Astrocyte (in vitro differentiated cells and primary cell): Measurements from ENCODE around the gene UFSP1. TPM values are rescaled to one million over a fixed set of nuclear protein-coding genes. Genes with fewer than 3 reads are reported as not detected.

Experiments used
- DNase-seq: peaks from one replicate; pipeline ENCODE4 v3.0.0-alpha.2; 2010; ENCODE audit warnings: low read depth
- FAIRE-seq: peaks from 2 replicates; lab custom pipeline; 2011; peaks lifted over from hg19 to GRCh38; lab: Jason Lieb, UNC
- H2AFZ ChIP-seq: 2 replicates; pipeline ENCODE4 v1.6.0; 2012; ENCODE audit warnings: low read depth, low read length, inconsistent platforms
- H3K27ac ChIP-seq: 2 replicates; pipeline ENCODE4 v1.5.1; 2011; ENCODE audit warnings: low read depth, low read length, inconsistent platforms
- H3K27me3 ChIP-seq: 2 replicates; pipeline ENCODE4 v1.6.0; 2011; ENCODE audit warnings: low read length, inconsistent platforms; ENCODE audit not compliant: insufficient read depth
- H3K36me3 ChIP-seq: 2 replicates; pipeline ENCODE4 v1.5.1; 2011; ENCODE audit warnings: low read length, inconsistent platforms; ENCODE audit not compliant: insufficient read depth
- H3K4me1 ChIP-seq: 2 replicates; pipeline ENCODE4 v1.5.1; 2011; ENCODE audit warnings: low read length, inconsistent platforms; ENCODE audit not compliant: insufficient read depth
- H3K4me2 ChIP-seq: 2 replicates; pipeline ENCODE4 v1.6.0; 2012; ENCODE audit warnings: low read length, inconsistent platforms
- H3K4me3 ChIP-seq: 2 replicates; pipeline ENCODE4 v1.5.1; 2011; ENCODE audit warnings: low read depth, mild to moderate bottlenecking, low read length, inconsistent platforms; ENCODE audit not compliant: insufficient read depth
- H3K79me2 ChIP-seq: 2 replicates; pipeline ENCODE4 v1.6.0; 2012; ENCODE audit warnings: mild to moderate bottlenecking, low read length, inconsistent platforms; ENCODE audit not compliant: insufficient read depth
- H3K9ac ChIP-seq: 2 replicates; pipeline ENCODE4 v1.6.0; 2012; ENCODE audit warnings: mild to moderate bottlenecking, low read length, inconsistent platforms
- H3K9me3 ChIP-seq: 2 replicates; pipeline ENCODE4 v1.5.1; 2012; ENCODE audit warnings: low read depth, mild to moderate bottlenecking, low read length, inconsistent platforms; ENCODE audit not compliant: insufficient read depth
- H4K20me1 ChIP-seq: 2 replicates; pipeline ENCODE4 v1.6.0; 2012; ENCODE audit warnings: low read length, inconsistent platforms; ENCODE audit not compliant: insufficient read depth
- H3K27ac Mint-ChIP-seq: one replicate; pipeline ENCODE4 v1.8.0; 2021; ENCODE audit warnings: mild to moderate bottlenecking, mixed read lengths; ENCODE audit not compliant: unreplicated experiment
- H3K27me3 Mint-ChIP-seq: one replicate; pipeline ENCODE4 v1.8.0; 2021; ENCODE audit warnings: low read depth, mixed read lengths; ENCODE audit not compliant: unreplicated experiment
- H3K36me3 Mint-ChIP-seq: one replicate; pipeline ENCODE4 v1.8.0; 2021; ENCODE audit warnings: low read depth, mixed read lengths; ENCODE audit not compliant: unreplicated experiment
- H3K4me1 Mint-ChIP-seq: one replicate; pipeline ENCODE4 v1.8.0; 2021; ENCODE audit warnings: low read depth, mixed read lengths; ENCODE audit not compliant: unreplicated experiment
- H3K4me3 Mint-ChIP-seq: one replicate; pipeline ENCODE4 v1.8.0; 2021; ENCODE audit warnings: mild to moderate bottlenecking, moderate library complexity, mixed read lengths; ENCODE audit not compliant: unreplicated experiment
- H3K9me3 Mint-ChIP-seq: one replicate; pipeline ENCODE4 v1.8.0; 2021; ENCODE audit warnings: mild to moderate bottlenecking, mixed read lengths; ENCODE audit not compliant: unreplicated experiment
- EZH2 ChIP-seq: IDR thresholded peaks from 2 replicates; pipeline ENCODE4 v1.6.1; 2012; ENCODE audit warnings: mild to moderate bottlenecking, low read length, inconsistent platforms; ENCODE audit not compliant: insufficient read depth
- total RNA-seq: library from RNA; stranded (reverse); gene quantifications from 2 replicates; pipeline ENCODE4 v1.2.1, GENCODE V29; 2021
- TF ChIP-seq, protein P1 (sequence below): IDR thresholded peaks from 2 replicates; pipeline ENCODE4 v1.5.1; 2011; ENCODE audit warnings: low read depth, mild to moderate bottlenecking, inconsistent platforms, low read length, moderate library complexity; ENCODE audit not compliant: insufficient read depth

The UFSP1 gene
- total RNA-seq, 1 donor from 2014 or later: 2.7 TPM

GRCh38 chr7:100860702-100861615 lies 28.6 kb downstream of the UFSP1 start:
- Histone ChIP-seq H3K9me3 (no peaks in the 10 kb centered on the region), H3K4me2 (no peak overlapping the region), H3K27ac (no peak overlapping the region), H3K4me3 (no peak overlapping the region), H2AFZ (no peak overlapping the region), H3K79me2 (no peaks in the 10 kb centered on the region), H3K27me3 (no peaks in the 10 kb centered on the region), H4K20me1 (peaks cover 9% of the 10 kb centered on the region), H3K4me1 (peaks cover 13% of the 10 kb centered on the region), H3K9ac (no peak overlapping the region), H3K36me3 (peaks cover 5% of the 10 kb centered on the region)
- peaks cover 6% of the 10 kb centered on the region for H3K4me1 Mint-ChIP-seq
- peaks cover 26% of the 10 kb centered on the region for H3K36me3 Mint-ChIP-seq
- no peaks in the 10 kb centered on the region for H3K27me3 Mint-ChIP-seq
- no peak overlapping the region for H3K27ac Mint-ChIP-seq
- no peak for DNase-seq
- no peak for FAIRE-seq
- TF ChIP-seq, protein P1, sequence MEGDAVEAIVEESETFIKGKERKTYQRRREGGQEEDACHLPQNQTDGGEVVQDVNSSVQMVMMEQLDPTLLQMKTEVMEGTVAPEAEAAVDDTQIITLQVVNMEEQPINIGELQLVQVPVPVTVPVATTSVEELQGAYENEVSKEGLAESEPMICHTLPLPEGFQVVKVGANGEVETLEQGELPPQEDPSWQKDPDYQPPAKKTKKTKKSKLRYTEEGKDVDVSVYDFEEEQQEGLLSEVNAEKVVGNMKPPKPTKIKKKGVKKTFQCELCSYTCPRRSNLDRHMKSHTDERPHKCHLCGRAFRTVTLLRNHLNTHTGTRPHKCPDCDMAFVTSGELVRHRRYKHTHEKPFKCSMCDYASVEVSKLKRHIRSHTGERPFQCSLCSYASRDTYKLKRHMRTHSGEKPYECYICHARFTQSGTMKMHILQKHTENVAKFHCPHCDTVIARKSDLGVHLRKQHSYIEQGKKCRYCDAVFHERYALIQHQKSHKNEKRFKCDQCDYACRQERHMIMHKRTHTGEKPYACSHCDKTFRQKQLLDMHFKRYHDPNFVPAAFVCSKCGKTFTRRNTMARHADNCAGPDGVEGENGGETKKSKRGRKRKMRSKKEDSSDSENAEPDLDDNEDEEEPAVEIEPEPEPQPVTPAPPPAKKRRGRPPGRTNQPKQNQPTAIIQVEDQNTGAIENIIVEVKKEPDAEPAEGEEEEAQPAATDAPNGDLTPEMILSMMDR: no peak
- TF ChIP-seq EZH2: no peak
- no peak overlapping the region for H3K4me3 Mint-ChIP-seq
- H3K9me3 Mint-ChIP-seq: no peaks in the 10 kb centered on the region

DNA sequence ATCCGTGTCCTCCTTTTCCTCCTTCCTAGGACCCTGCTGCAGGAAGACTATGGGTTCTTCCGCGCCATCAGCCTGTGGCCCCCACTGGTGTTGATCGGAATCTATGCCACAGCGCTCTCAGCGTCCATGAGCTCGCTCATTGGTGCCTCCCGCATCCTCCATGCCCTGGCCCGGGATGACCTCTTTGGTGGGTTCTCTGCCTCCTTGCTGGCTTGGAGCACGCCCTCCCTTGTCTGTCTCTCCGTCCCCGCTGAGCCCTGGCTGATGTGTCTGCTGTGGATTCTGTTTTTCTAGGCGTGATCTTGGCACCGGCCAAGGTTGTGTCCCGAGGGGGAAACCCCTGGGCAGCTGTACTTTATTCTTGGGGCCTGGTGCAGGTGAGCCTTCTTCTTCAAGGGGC lies 29.7 kb downstream of the UFSP1 start:
- no peak overlapping the region for H3K27ac Mint-ChIP-seq
- no peaks in the 10 kb centered on the region for H3K27me3 Mint-ChIP-seq
- Histone ChIP-seq H3K4me1 (peaks cover 5% of the 10 kb centered on the region), H3K4me2 (no peak overlapping the region), H3K4me3 (no peak overlapping the region), H4K20me1 (peaks cover 14% of the 10 kb centered on the region), H3K79me2 (no peaks in the 10 kb centered on the region), H3K36me3 (peaks cover 5% of the 10 kb centered on the region), H3K27me3 (no peaks in the 10 kb centered on the region), H3K9ac (no peak overlapping the region), H2AFZ (no peak overlapping the region), H3K27ac (no peak overlapping the region), H3K9me3 (no peaks in the 10 kb centered on the region)
- H3K36me3 Mint-ChIP-seq: peaks cover 23% of the 10 kb centered on the region
- FAIRE-seq (no peak), DNase-seq (no peak)
- TF ChIP-seq, protein P1: no peak
- no peak for TF ChIP-seq EZH2
- H3K4me3 Mint-ChIP-seq: no peak overlapping the region
- H3K9me3 Mint-ChIP-seq: no peaks in the 10 kb centered on the region
- H3K4me1 Mint-ChIP-seq: peaks cover 6% of the 10 kb centered on the region

DNA sequence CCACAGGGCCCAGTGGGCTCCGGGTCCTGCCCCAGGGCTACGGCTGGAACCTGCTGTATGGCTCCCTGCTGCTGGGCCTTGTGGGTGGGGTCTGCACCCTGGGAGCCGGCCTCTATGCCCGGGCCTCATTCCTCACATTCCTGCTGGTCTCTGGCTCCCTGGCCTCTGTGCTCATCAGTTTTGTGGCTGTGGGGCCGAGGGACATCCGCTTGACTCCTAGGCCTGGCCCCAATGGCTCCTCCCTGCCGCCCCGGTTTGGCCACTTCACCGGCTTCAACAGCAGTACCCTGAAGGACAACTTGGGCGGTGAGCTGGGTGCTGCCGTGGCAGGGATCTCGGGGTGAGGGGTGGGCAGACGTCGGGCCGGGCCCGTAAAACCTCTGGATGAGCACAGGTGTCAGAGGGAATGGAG lies 32.6 kb downstream of the UFSP1 start:
- Mint-ChIP-seq H3K9me3 (no peaks in the 10 kb centered on the region), H3K36me3 (peaks cover 12% of the 10 kb centered on the region), H3K27me3 (no peaks in the 10 kb centered on the region), H3K4me1 (peaks cover 6% of the 10 kb centered on the region), H3K4me3 (no peak overlapping the region), H3K27ac (no peak overlapping the region)
- no peak for FAIRE-seq
- no peak for DNase-seq
- no peak overlapping the region for H2AFZ ChIP-seq
- peaks cover 5% of the 10 kb centered on the region for H3K36me3 ChIP-seq
- peaks cover 16% of the 10 kb centered on the region for H3K79me2 ChIP-seq
- H3K4me1 ChIP-seq: peaks cover 10% of the 10 kb centered on the region
- H3K4me3 ChIP-seq: no peak overlapping the region
- TF ChIP-seq EZH2: no peak
- TF ChIP-seq, protein P1: no peak
- peaks cover 20% of the 10 kb centered on the region for H4K20me1 ChIP-seq
- H3K27me3 ChIP-seq: no peaks in the 10 kb centered on the region
- no peak overlapping the region for H3K9ac ChIP-seq
- H3K27ac ChIP-seq: no peak overlapping the region
- H3K4me2 ChIP-seq: no peak overlapping the region
- no peaks in the 10 kb centered on the region for H3K9me3 ChIP-seq
